Uterus (tissue), 2 donors: ENCODE data around the gene MIDN.

Source experiments
- CTCF ChIP-seq, 4 experiments: fragments of 200-600 bp in 2 of 4; fragments of 450-650 bp in 2 of 4; sonication (generic) in 2 of 4; IDR thresholded peaks; one replicate each; pipeline ENCODE4 v1.5.1; 2016 to 2019; ENCODE audit warnings: antibody characterized with exemption in 4 of 4, mild to moderate bottlenecking in 2 of 4, moderate library complexity in 1 of 4
- POLR2A ChIP-seq, 2 donors: fragments of 450-650 bp; IDR thresholded peaks; one replicate each; pipeline ENCODE4 v1.6.1; 2016; ENCODE audit warnings: antibody characterized with exemption in 2 of 2, mild to moderate bottlenecking in 1 of 2, moderate library complexity in 1 of 2

GRCh38 chr19:1259206-1259875, 11.0 kb downstream of the MIDN start:
- TF ChIP-seq POLR2A (IDR thresholded peaks at IDR 0.05) (peak; percentile 8 to 49), CTCF (IDR thresholded peaks at IDR 0.05) (no peak)
